GM08714 (cell line): ENCODE measurements around the gene IHH.

ENCODE experiments used
- H3K4me3 ChIP-seq: fragments of 200-500 bp; sonication (Bioruptor generic); 2 replicates; pipeline ENCODE4 v1.5.1; 2014; ENCODE audit warnings: mild to moderate bottlenecking, low read length, inconsistent platforms
- ZNF274 ChIP-seq: IDR thresholded peaks from 2 replicates; pipeline ENCODE4 v1.6.1; 2012; ENCODE audit warnings: mild to moderate bottlenecking, low read depth, low read length

The IHH gene

DNA sequence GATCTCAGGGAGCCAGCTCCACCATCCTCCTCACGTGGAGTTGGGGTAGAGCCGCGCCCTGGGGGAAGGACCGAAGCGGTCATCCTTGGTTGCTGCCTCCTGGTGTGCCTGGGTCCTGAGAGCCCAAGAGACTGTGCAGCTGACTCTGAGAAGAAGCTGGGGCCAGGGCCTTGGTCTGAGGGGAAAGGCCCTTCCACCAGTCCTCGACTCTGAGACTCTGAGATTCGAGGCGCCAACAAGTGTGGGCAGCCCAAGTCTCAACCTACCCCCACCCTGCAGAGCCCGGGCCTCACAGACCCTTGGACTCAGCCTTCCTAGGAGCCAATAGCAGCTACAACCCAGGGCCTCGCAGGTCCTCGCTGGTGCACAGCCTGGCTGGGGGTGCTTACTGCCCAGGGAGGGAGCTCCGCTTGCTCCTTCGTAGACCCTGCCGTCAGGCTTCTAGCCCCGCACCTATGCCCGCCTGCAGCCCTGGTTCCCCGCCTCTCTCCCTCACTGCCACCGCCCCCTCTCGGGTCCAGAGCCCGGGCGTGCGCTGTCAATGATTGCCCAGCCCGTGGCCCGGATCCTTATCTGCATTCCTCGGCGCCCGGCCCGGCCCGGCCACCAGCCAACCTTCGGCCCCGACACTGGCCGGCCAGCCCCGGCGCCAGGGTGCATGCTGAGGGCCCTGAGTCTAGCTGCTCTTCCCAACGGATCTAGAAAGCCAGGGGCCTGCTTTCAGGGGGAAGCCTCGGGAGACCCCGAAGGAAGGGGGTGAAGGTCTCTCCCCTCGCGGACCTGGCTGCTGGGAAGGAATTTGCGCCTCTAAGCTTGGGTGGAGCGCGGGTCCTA is 2.0 kb downstream of the IHH start:
- no peak for TF ChIP-seq ZNF274
- no peak overlapping the region for H3K4me3 ChIP-seq

DNA sequence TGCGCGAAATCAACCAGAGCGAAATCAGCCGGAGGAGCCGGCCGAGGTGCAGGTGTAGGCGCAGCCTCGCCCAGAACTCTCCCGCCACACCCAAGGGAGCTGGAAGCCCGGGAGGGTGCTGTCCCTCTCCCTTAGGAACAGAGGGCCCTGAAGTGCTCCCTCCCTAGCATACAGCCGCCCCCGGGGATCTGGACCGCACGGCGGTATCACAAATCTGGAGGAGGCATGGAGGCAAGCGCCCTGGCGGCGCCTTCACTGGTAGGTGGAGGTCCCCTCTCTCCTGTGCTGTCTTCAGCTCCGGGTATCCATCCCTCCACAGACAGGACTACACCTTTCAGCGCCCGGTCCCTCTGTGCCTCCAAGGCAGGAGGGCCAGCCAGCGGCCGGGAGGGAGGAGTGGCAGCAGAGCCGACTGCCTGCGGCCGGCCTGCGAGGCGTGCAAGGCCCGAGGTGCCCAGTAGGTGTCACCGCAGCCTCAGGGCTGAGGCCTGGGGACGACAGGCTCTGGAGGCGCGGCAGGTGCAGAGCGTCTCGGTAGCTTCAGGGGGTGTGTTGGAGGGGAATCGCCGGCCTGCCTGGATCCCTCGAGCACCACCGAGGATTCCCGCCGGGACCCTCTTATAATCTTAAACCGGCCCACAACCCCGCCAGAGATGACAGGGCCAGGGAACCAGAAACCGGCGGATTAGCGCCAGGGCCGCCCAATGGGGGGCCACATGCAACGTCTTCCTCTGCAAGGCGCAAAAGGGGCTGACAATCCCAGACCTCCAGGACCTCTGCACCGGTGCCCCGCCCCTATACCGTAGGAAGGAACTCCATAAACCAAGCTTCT is 2.8 kb downstream of the IHH start:
- no peak overlapping the region for H3K4me3 ChIP-seq
- no peak for TF ChIP-seq ZNF274

DNA sequence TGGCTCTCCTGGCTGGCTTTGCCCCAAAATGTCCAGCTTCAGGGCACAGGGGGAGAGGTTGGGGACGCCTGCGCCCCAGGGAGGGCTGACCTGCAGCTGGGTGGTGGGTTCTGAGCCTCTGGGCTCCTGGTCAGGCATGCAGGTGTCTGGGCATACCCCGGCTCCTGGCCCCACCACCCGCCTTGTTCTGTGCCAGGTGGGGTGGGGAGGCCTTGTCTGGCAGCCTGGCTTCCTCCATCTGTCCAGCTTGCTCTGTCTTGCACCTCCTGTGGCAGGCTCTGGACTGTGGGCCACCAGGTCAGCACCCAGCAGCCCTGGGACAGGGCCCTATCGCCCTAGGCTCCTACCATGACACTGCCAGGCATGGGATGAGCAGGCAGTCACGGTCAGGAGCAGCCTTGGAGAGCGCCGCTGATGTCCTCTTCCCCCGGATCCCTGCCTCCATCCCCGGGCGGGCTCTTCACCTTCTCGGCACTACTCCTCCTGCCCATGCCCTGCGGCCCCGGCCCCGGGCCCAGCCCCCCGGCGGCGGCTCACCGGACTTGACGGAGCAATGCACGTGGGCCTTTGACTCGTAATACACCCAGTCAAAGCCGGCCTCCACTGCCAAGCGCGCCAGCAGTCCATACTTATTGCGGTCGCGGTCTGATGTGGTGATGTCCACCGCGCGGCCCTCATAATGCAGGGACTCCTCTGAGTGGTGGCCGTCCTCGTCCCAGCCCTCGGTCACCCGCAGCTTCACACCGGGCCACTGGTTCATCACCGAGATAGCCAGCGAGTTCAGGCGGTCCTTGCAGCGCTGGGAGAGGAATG is 3.6 kb downstream of the IHH start:
- no peak for TF ChIP-seq ZNF274
- no peak overlapping the region for H3K4me3 ChIP-seq

DNA sequence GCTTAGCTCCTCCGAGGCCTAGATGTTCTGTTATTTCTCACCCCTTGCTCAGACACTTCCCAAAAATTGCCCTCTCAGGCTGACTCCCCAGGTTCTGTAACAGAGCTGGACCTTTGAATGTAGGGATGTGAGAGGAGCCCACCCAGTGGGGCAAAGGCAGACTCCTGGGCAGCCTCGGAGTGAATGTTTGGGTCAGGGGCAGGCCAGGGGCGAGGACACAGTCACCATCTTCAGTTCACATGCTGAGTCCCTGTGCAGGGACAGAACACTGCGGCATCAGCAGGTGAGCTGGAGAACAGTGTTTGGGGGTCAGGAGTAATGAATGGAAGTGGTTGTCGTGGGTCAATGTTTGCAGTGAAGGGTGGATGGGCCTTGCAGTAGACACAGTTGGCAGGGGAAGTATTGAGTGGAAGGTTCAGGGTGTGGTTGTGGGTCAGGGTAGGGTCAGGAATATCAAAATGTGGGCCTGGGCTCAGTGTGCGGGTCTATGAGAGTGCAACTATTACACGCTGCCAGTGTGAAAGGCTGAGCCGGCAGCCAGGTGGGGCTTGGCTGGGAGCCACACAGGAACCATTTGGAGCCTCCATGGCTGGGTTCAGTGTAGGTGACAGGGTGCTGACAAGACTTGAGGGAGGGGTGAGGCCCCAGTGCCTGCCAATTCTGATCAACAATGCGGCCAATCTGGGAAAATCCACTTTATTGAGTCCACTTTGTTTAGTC is 4.4 kb downstream of the IHH start:
- no peak overlapping the region for H3K4me3 ChIP-seq
- TF ChIP-seq ZNF274 = no peak

DNA sequence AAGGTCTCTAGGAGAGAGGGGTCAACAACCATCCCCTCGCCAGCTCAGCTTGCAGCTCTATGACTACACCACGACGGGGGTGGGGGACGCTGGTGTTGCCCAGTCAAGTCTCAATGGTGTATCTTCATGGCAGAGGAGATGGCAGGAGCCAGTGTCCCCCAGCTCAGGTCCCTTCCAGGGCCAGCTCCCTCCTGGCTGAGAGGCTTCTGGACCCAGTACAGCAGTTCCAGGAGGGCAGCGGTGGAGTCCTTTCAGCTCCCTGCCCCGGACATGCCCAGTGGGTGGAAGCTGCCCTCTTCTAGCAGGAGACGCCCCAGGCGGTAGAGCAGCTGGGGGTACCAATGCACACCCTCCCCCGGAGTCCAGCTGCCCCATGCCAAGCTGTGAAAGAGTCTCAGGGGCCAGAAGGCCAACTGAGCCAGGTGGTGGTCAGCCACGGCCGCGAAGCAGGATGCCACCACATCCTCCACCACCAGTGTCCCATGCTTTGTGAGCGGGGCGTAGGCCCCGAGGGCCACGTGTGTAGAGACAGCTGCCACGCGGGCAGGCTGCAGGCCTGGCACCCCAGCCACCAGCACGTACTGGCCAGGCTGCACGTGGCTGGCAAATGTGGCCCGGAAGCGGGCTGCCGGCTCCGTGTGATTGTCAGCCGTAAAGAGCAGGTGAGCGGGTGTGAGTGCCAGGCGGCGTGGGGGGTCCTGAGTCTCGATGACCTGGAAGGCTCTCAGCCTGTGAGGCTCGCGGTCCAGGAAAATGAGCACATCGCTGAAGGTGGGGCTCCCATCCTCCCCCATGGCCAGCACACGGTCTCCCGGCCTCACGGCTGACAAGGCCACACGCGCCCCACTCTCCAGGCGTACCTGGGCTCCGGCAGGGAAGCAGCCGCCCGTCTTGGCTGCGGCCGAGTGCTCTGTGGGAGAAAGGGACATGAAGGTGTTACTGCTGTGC is 5.5 kb downstream of the IHH start:
- no peak overlapping the region for H3K4me3 ChIP-seq
- TF ChIP-seq ZNF274 = no peak

DNA sequence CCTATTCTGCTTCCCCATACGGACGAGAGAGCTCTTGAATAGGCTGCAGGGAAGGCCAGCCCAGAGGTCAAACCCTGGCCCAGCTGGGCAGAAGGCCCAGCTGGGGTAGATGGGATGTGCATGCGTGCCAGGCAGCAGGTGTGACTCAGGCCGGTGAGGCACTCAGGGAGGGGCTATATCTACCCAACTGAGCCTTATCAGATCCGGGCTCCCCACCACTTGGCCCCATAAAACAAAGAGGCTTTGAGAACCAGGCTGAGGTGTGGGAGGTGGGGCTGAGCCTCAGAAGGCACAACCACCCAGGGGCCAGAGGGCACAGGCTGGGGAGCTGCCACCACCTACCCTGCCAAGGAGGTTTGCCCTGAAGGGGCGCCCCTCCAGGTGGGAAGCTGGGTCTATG is 11.4 kb downstream of the IHH start:
- no peak for TF ChIP-seq ZNF274
- no peak overlapping the region for H3K4me3 ChIP-seq

DNA sequence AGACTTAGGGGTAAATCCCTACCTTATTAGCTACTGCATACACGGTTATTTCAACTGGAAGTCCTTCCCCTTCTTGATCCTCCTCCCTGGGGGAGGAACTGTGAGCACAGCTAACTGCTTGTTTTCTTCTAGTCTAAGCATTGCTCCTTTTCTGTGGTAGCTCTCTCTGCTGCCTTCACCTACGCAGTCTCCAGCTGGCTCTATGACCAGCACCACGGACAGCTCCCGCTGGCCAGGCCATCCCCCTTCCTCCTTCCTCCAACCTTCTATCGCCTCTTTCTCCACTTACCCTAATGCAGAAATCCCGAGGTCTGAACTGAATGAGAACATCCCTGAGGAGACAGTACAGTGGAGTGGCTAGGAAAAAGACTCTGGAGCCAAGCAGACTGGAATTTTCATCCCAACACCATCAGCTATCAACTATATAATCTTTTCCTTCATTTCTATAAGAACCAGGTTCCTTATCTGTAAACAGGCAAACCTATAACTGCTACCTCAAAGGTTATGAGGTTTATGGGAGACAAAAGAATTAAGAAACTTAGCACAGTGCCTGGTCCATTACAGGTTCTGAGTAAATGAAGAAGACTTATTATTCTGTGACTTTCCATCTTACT is 14.7 kb downstream of the IHH start:
- H3K4me3 ChIP-seq = no peak overlapping the region
- TF ChIP-seq ZNF274 = no peak

DNA sequence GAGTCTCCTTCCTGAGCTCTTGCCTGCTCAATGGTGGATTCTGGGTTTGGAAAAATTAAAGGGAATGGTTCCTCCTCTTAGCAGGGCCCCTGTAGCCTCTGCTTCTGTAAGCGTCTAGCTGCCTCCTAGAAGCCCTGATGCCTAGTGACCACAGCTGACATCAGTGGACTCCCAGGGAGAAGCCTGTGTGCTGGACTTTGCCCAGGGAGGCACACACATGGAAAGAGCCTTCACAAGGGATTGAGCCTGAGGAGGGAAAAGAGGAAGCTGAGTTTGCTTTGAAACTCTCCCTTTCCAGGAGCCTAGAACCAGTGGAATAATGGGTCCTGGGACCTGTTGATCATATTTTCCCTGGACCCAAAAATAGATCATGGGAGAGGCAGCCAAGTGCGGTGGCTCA is 18.0 kb downstream of the IHH start:
- no peak for TF ChIP-seq ZNF274

DNA sequence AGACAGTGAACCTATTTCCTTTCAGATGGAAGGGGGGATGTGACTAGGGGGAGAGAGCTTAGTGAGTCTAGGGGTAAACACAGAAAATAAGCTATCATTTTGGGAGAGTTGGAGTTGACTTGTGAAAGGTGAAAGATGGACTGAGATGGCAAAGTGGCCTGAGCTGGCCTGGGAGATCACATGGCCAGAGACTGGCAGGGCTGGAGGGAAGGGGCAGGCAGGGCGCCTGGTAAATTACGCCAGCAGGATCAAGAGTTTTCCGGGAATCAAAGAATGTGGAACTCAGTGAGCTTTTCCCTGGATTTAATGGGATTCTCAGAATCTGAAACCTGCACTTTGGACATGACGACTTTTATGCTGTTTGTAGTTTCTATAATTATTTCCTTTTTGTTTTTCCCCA is 18.6 kb downstream of the IHH start:
- TF ChIP-seq ZNF274 = no peak

More for the DNA sequence above, 18.0 kb downstream of the IHH start:
- no peak overlapping the region for H3K4me3 ChIP-seq

DNA sequence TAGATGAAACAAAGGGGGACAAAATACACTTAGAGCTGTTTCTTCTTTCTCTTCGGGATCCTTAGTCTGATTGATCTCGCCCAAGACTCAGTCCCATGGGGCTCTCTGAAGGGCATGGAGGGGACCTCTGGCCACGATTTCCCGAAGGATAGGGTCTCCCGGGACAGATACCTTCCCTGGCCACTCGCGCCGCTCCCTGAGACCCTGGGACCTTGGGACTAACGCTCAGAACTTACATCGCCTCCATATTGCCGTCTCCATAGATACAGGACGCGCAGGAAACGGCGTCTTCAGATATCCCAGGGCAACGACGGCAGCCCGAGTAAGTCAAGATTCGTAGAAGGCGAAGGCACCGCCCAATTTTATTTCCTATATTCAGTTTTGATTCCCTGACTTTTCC is 19.5 kb downstream of the IHH start, which contains the start of gene CFAP65:
CFAP65 (minus strand) TSS at position 265 of the 400 bp plus-strand sequence. CDS start 2,468 bp downstream, outside the sequence.
- no peak for TF ChIP-seq ZNF274
- no peak within 1 kb of the TSS for H3K4me3 ChIP-seq

More for the DNA sequence above, 18.6 kb downstream of the IHH start:
- no peak overlapping the region for H3K4me3 ChIP-seq

DNA sequence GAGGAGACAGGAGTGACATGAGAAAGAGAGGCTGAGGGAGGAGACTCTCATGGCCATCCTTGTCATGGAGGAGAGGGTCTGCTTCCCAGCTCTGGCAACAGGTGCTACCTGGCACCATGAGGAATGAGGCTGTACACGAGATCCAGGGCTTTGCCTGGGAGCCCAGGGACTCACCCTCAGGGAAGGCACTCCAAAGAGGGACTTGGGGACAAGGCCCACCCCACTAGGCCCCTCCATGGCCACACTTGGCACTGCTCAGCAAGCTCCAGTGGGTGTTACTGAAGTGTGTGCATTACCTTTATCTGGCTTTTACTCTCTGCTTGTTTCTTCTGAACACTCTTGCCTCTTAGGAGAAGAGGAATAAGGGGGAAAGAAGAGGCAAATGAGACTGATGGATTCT is 22.1 kb downstream of the IHH start:
- TF ChIP-seq ZNF274 = no peak
- H3K4me3 ChIP-seq = no peak overlapping the region
